ENCODE results near the gene DMRTB1. TPM values are rescaled to one million over a fixed set of nuclear protein-coding genes. Genes with fewer than 3 reads are reported as not detected.

DMRTB1 gene
- total and polyA plus RNA-seq, 2 of the 8 experiments (the other 6 are each of a cell fraction or from before 2014, with no cell fraction given), result 0.06 to 0.35 TPM

- Histone ChIP-seq H3K4ac (replicated peaks; ENCODE audit: insufficient read length, low read depth, low read length) (no peak overlapping the region), H2BK5ac (ENCODE audit: low read depth, low read length) (no peak overlapping the region), H2BK120ac (replicated peaks; ENCODE audit: low read depth, low read length) (no peak overlapping the region), H3K23ac (ENCODE audit: insufficient read length) (no peak overlapping the region), H2AK5ac (ENCODE audit: low read depth, low read length) (no peak overlapping the region), H2AFZ (ENCODE audit: low read length) (no peak overlapping the region), H3K9me3 (ENCODE audit: insufficient read depth in 2 of 2, low read depth in 1 of 2, low read length in 1 of 2) (no peaks in the 10 kb centered on the region), H3K36me3 (ENCODE audit: control insufficient read depth in 2 of 4, insufficient read depth in 4 of 4, low read length in 3 of 4) (no peaks in the 10 kb centered on the region), H2BK15ac (ENCODE audit: low read length) (no peak overlapping the region), H4K8ac (ENCODE audit: extremely low read depth, insufficient read depth, low read length) (no peak overlapping the region), H3K14ac (ENCODE audit: insufficient read length) (no peak overlapping the region), H3K4me2 (ENCODE audit: insufficient read depth in 1 of 2, low read depth in 2 of 2, low read length in 2 of 2) (no peak overlapping the region), H2BK20ac (ENCODE audit: low read length) (no peak overlapping the region), H3K27ac (ENCODE audit: low read depth, low read length) (no peak overlapping the region), H3K79me1 (ENCODE audit: low read depth, low read length) (no peaks in the 10 kb centered on the region), H3K27me3 (replicated peaks in 1 of 4; ENCODE audit: control insufficient read depth in 3 of 4, extremely low read depth in 1 of 4, insufficient read depth in 3 of 4, low read length in 3 of 4) (no peaks in the 10 kb centered on the region), H3K9ac (replicated peaks in 1 of 4; ENCODE audit: extremely low read depth in 1 of 4, low read depth in 3 of 4, low read length in 3 of 4) (no peak overlapping the region), H4K20me1 (replicated peaks in 1 of 2; ENCODE audit: control insufficient read depth in 1 of 2, insufficient read depth in 2 of 2, low read length in 2 of 2) (no peaks in the 10 kb centered on the region), H4K5ac (ENCODE audit: insufficient read length, low read depth, low read length) (no peak overlapping the region), H3K18ac (ENCODE audit: extremely low read depth, low read length) (no peak overlapping the region), H3K23me2 (ENCODE audit: low read depth, low read length) (no peaks in the 10 kb centered on the region), H3K79me2 (ENCODE audit: control insufficient read depth in 1 of 2, insufficient read depth in 2 of 2, low read length in 2 of 2) (no peaks in the 10 kb centered on the region; a peak in 1 of 4 replicates), H3K56ac (replicated peaks; ENCODE audit: insufficient read length, low read depth, low read length) (no peak overlapping the region), H3K4me3 (ENCODE audit: extremely low read depth in 1 of 4, insufficient read depth in 2 of 4, low read depth in 3 of 4, low read length in 4 of 4) (no peak overlapping the region), H3K4me1 (replicated peaks in 1 of 4; ENCODE audit: control insufficient read depth in 3 of 4, insufficient read depth in 4 of 4, low read length in 3 of 4) (no peaks in the 10 kb centered on the region), H4K91ac (replicated peaks; ENCODE audit: insufficient read length, low read length) (no peak overlapping the region), H2BK12ac (ENCODE audit: low read depth, low read length) (0 out of 2 replicates have a peak overlapping the region, but pooled peaks have one; percentile 39)
- TF ChIP-seq RBBP5 (IDR thresholded peaks at IDR 0.05; ENCODE audit: borderline replicate concordance, low read depth, low read length) (no peak), RXRA (IDR thresholded peaks at IDR 0.05; ENCODE audit: insufficient read depth, low read depth, low read length) (no peak), CEBPB (IDR thresholded peaks at IDR 0.05; ENCODE audit: low read depth, low read length) (no peak), SAP30 (IDR thresholded peaks at IDR 0.05; ENCODE audit: insufficient read depth, insufficient replicate concordance, low read length) (no peak), TAF1 (IDR thresholded peaks at IDR 0.05; ENCODE audit: low read depth, low read length) (no peak), GABPA (IDR thresholded peaks at IDR 0.05; ENCODE audit: borderline replicate concordance, insufficient read depth, low read length) (no peak), FOSL1 (IDR thresholded peaks at IDR 0.05; ENCODE audit: insufficient read depth, low read depth, low read length) (no peak), RAD21 (IDR thresholded peaks at IDR 0.05 in 1 of 2, conservative IDR thresholded peaks at IDR 0.05 in 1 of 2; ENCODE audit: low read depth in 2 of 2, low read length in 2 of 2) (no peak), BRCA1 (IDR thresholded peaks at IDR 0.05; ENCODE audit: low read depth, low read length) (no peak), SUZ12 (IDR thresholded peaks at IDR 0.05; ENCODE audit: low read length) (no peak), SP2 (IDR thresholded peaks at IDR 0.05; ENCODE audit: low read length) (no peak)
- TF ChIP-seq, protein P1, sequence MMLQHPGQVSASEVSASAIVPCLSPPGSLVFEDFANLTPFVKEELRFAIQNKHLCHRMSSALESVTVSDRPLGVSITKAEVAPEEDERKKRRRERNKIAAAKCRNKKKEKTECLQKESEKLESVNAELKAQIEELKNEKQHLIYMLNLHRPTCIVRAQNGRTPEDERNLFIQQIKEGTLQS (IDR thresholded peaks at IDR 0.05; ENCODE audit: insufficient read depth, low read depth, low read length), result no peak
- no peak for FAIRE-seq
- ChIA-PET POLR2A (ENCODE audit: partially characterized antibody) (no interaction called here), CTCF (ENCODE audit: partially characterized antibody) (interaction anchor here (1.0 kb wide), 1 partner anchor 9 kb away, joined by 5 read pairs; no protein-coding TSS in a partner anchor)
- WGBS, 2 experiments (ENCODE audit: extremely low coverage in 1 of 2, insufficient coverage in 1 of 2, insufficient read length in 1 of 2, insufficient replicate concordance in 2 of 2, low coverage in 1 of 2, low lambda C conversion rate in 2 of 2, missing lambda C conversion rate in 1 of 2), result 93% methylated on average over 2 of the region's 2 CpGs; no CpG with 5 or more reads in 1 of the 2 experiments
- no peak for DNase-seq (ENCODE audit: low read depth in 1 of 2, low spot score in 2 of 2)
Measured at GRCh38 chr1:53478502-53478818, 19.3 kb downstream of the DMRTB1 start.
